Measurements from ENCODE around the gene GASK1A.

The GASK1A gene

GRCh38 chr3:43028678-43029490 lies 49.8 kb downstream of the GASK1A start:
- no peak for DNase-seq (ENCODE audit: low read depth)
- H3K4me3 ChIP-seq (ENCODE audit: low read depth, low read length): no peak overlapping the region
- TF ChIP-seq MAX (IDR thresholded peaks at IDR 0.05; ENCODE audit: low read depth, low read length) (no peak), POLR2A (IDR thresholded peaks at IDR 0.05; ENCODE audit: extremely low read depth, insufficient read length) (no peak), MYC (IDR thresholded peaks at IDR 0.05; ENCODE audit: low read depth, low read length) (no peak), CTCF (IDR thresholded peaks at IDR 0.05; ENCODE audit: low read depth, low read length) (no peak)

- TF ChIP-seq CTCF (IDR thresholded peaks at IDR 0.05; ENCODE audit: low read depth, low read length) (no peak), MAX (IDR thresholded peaks at IDR 0.05; ENCODE audit: low read depth, low read length) (no peak), MYC (IDR thresholded peaks at IDR 0.05; ENCODE audit: low read depth, low read length) (no peak), POLR2A (IDR thresholded peaks at IDR 0.05; ENCODE audit: extremely low read depth, insufficient read length) (no peak)
- DNase-seq (ENCODE audit: low read depth): no peak
- H3K4me3 ChIP-seq (ENCODE audit: low read depth, low read length): no peak overlapping the region
Observed at GRCh38 chr3:43030162-43030935, 51.2 kb downstream of the GASK1A start.

- peak; percentile 68 for TF ChIP-seq MAX (IDR thresholded peaks at IDR 0.05; ENCODE audit: low read depth, low read length)
- no peak for TF ChIP-seq POLR2A (IDR thresholded peaks at IDR 0.05; ENCODE audit: extremely low read depth, insufficient read length)
- peak; percentile 38; the same call in 1 of the 2 replicates for TF ChIP-seq MYC (IDR thresholded peaks at IDR 0.05; ENCODE audit: low read depth, low read length)
- no peak overlapping the region for H3K4me3 ChIP-seq (ENCODE audit: low read depth, low read length)
- no peak for DNase-seq (ENCODE audit: low read depth)
Observed at GRCh38 chr3:43031485-43031884, 52.4 kb downstream of the GASK1A start.

GRCh38 chr3:43031889-43032545 lies 52.9 kb downstream of the GASK1A start:
- TF ChIP-seq MYC (IDR thresholded peaks at IDR 0.05; ENCODE audit: low read depth, low read length): no peak
- TF ChIP-seq CTCF (IDR thresholded peaks at IDR 0.05; ENCODE audit: low read depth, low read length): no peak
- TF ChIP-seq MAX (IDR thresholded peaks at IDR 0.05; ENCODE audit: low read depth, low read length): no peak
- TF ChIP-seq POLR2A (IDR thresholded peaks at IDR 0.05; ENCODE audit: extremely low read depth, insufficient read length): no peak
- H3K4me3 ChIP-seq (ENCODE audit: low read depth, low read length): no peak overlapping the region
- DNase-seq (ENCODE audit: low read depth): no peak

GRCh38 chr3:43032646-43033628 lies 53.8 kb downstream of the GASK1A start:
- TF ChIP-seq MYC (IDR thresholded peaks at IDR 0.05; ENCODE audit: low read depth, low read length) (no peak), CTCF (IDR thresholded peaks at IDR 0.05; ENCODE audit: low read depth, low read length) (no peak), POLR2A (IDR thresholded peaks at IDR 0.05; ENCODE audit: extremely low read depth, insufficient read length) (no peak), MAX (IDR thresholded peaks at IDR 0.05; ENCODE audit: low read depth, low read length) (no peak)
- H3K4me3 ChIP-seq (ENCODE audit: low read depth, low read length): no peak overlapping the region
- DNase-seq (ENCODE audit: low read depth): no peak
